LNCAP (cell line): ENCODE results near the gene APBB2.

Source experiments
- CTCF ChIP-seq: fragments of 450-650 bp; IDR thresholded peaks from 2 replicates; pipeline ENCODE4 v1.5.1; 2017; ENCODE audit warnings: mild to moderate bottlenecking

Gene APBB2

GRCh38 chr4:40829586-40829985, 384.8 kb downstream of the APBB2 start:
- no peak for TF ChIP-seq CTCF

- no peak for TF ChIP-seq CTCF
Measured at GRCh38 chr4:40828661-40829060, 385.7 kb downstream of the APBB2 start.

GRCh38 chr4:40827758-40828157, 386.6 kb downstream of the APBB2 start:
- no peak for TF ChIP-seq CTCF

GRCh38 chr4:40826821-40827220, 387.5 kb downstream of the APBB2 start:
- TF ChIP-seq CTCF, result no peak

- TF ChIP-seq CTCF, result no peak
Measured at GRCh38 chr4:40825014-40825838, 389.1 kb downstream of the APBB2 start.

GRCh38 chr4:40822420-40823166, 391.7 kb downstream of the APBB2 start:
- TF ChIP-seq CTCF, result no peak

GRCh38 chr4:40820101-40820500, 394.2 kb downstream of the APBB2 start:
- TF ChIP-seq CTCF, result no peak
